GM12878 (cell line): ENCODE measurements around the gene USP25. TPM values are rescaled to one million over a fixed set of nuclear protein-coding genes. Genes with fewer than 3 reads are reported as not detected.

Experiments
- ATAC-seq: fragments of 200-7000 bp; cut with Tn5 transposase; 3 replicates; pipeline ENCODE4 v1.9.1; 2020; ENCODE audit warnings: mild to moderate bottlenecking, moderate library complexity
- BruUV-seq: library from RNA; stranded (reverse); fragments of 400-500 nt; replicated peaks from 2 replicates; lab custom pipeline; 2021; lab: Mats Ljungman, UMichigan
- CTCF ChIA-PET: fragments of 300-600 bp; sonication (Branson Sonifier 250); formaldehyde crosslinking; extraction: SDS; loops from one replicate; lab custom pipeline; 2021; ENCODE audit warnings: inconsistent platforms; lab: Yijun Ruan, JAX
- POLR2A ChIA-PET: fragments of 350-600 bp; formaldehyde crosslinking; extraction: SDS; loops from one replicate; lab custom pipeline; 2021; ENCODE audit warnings: inconsistent platforms; lab: Charles Lee
- RAD21 ChIA-PET: fragments of 300-600 bp; sonication (Branson Sonifier 250); formaldehyde crosslinking; loops from one replicate; lab custom pipeline; 2023; ENCODE audit warnings: antibody characterized with exemption; ENCODE audit not compliant: unreplicated experiment; lab: Charles Lee
- SMC1A ChIA-PET: fragments of 300-600 bp; sonication (Branson Sonifier 250); formaldehyde crosslinking; loops from one replicate; lab custom pipeline; 2023; ENCODE audit not compliant: unreplicated experiment, uncharacterized antibody; lab: Charles Lee
- DNase-seq: peaks from one replicate; pipeline ENCODE4 v3.0.0-alpha.2; 2011; ENCODE audit warnings: low read depth, low spot score
- FAIRE-seq: peaks from 3 replicates; lab custom pipeline; 2011; peaks lifted over from hg19 to GRCh38; lab: Jason Lieb, UNC
- H2AFZ ChIP-seq: 2 replicates; pipeline ENCODE4 v1.6.0; 2011; ENCODE audit warnings: low read depth, low read length, control low read depth; ENCODE audit not compliant: control insufficient read depth
- H3K27ac ChIP-seq: 2 replicates; pipeline ENCODE4 v1.5.1; 2011; ENCODE audit warnings: control low read depth; ENCODE audit not compliant: control insufficient read depth, insufficient read depth
- H3K27me3 ChIP-seq, 2 experiments: replicated peaks in 1 of 2; 2 replicates each; pipeline versions ENCODE4 v1.6.0 to v1.6.1; 2011; ENCODE audit warnings: low read length in 1 of 2; ENCODE audit not compliant: control insufficient read depth in 2 of 2, insufficient read depth in 2 of 2
- H3K36me3 ChIP-seq, 2 experiments: 2 replicates each; pipeline ENCODE4 v1.5.1; 2011; ENCODE audit warnings: low read length in 1 of 2; ENCODE audit not compliant: control insufficient read depth in 2 of 2, insufficient read depth in 2 of 2
- H3K4me1 ChIP-seq: 2 replicates; pipeline ENCODE4 v1.6.1; 2011; ENCODE audit warnings: mild to moderate bottlenecking, low read length, moderate library complexity, mixed read lengths; ENCODE audit not compliant: control insufficient read depth, insufficient read depth
- H3K4me2 ChIP-seq: 2 replicates; pipeline ENCODE4 v1.6.0; 2011; ENCODE audit warnings: control low read depth; ENCODE audit not compliant: control insufficient read depth, insufficient read depth
- H3K4me3 ChIP-seq: fragments of 200-600 bp; sonication (generic); 2 replicates; pipeline ENCODE4 v1.5.1; 2016
- H3K79me2 ChIP-seq: 2 replicates; pipeline ENCODE4 v1.6.0; 2011; ENCODE audit warnings: low read length; ENCODE audit not compliant: control insufficient read depth, insufficient read depth
- H3K9ac ChIP-seq: 2 replicates; pipeline ENCODE4 v1.8.0; 2011; ENCODE audit warnings: low read length, control low read depth, mixed read lengths; ENCODE audit not compliant: control insufficient read depth, insufficient read depth
- H3K9me3 ChIP-seq: replicated peaks from 3 replicates; pipeline ENCODE4 v1.5.1; 2011; ENCODE audit warnings: mild to moderate bottlenecking, low read length; ENCODE audit not compliant: control insufficient read depth, insufficient read depth
- H4K20me1 ChIP-seq: 2 replicates; pipeline ENCODE4 v1.6.0; 2011; ENCODE audit not compliant: control insufficient read depth, insufficient read depth
- ETV6 ChIP-seq, 2 experiments: fragments of 450-650 bp in 1 of 2; IDR thresholded peaks in 1 of 2; conservative IDR thresholded peaks in 1 of 2; 2 replicates each; pipeline ENCODE4 v1.6.1; 2014; ENCODE audit warnings: antibody characterized with exemption in 1 of 2, borderline replicate concordance in 1 of 2, low read depth in 1 of 2, mild to moderate bottlenecking in 1 of 2, moderate library complexity in 1 of 2
- REST ChIP-seq: IDR thresholded peaks from 2 replicates; pipeline ENCODE4 v1.6.1; 2012; ENCODE audit warnings: mild to moderate bottlenecking, low read depth, low read length
- TCF7 ChIP-seq: IDR thresholded peaks from 2 replicates; pipeline ENCODE4 v1.6.1; 2014; ENCODE audit warnings: antibody characterized with exemption, borderline replicate concordance
- ZBTB11 ChIP-seq: fragments of 450-650 bp; formaldehyde crosslinking; IDR thresholded peaks from 2 replicates; pipeline ENCODE4 v1.5.0; 2022; ENCODE audit warnings: mild to moderate bottlenecking, missing genetic modification characterization
- ZNF24 ChIP-seq: fragments of 450-650 bp; IDR thresholded peaks from 2 replicates; pipeline ENCODE4 v1.6.1; 2017; ENCODE audit warnings: antibody characterized with exemption, mild to moderate bottlenecking
- whole genome bisulfite sequencing: methylation state at CpG from one replicate; pipeline ENCODE4 v1.1.6; 2016; ENCODE audit warnings: low lambda C conversion rate; ENCODE audit not compliant: insufficient replicate concordance, insufficient coverage; ENCODE audit errors: missing lambda C conversion rate; 5-methylcytosine and 5-hydroxymethylcytosine counted together
- in situ Hi-C: fragments of 300-500 bp; cut with MboI; formaldehyde crosslinking; loops from 9 replicates; pipeline ENCODE4 v1.14.3; 2018; ENCODE audit warnings: mixed read lengths
- intact Hi-C: fragments of 100-400 bp; cut with micrococcal nuclease; formaldehyde crosslinking; loops from one replicate; pipeline ENCODE4 v1.14.2; 2022; ENCODE audit not compliant: unreplicated experiment
- polyA plus RNA-seq, 11 experiments: library from polyadenylated mRNA; depleted of rRNA in 4 of 11; unstranded in 6 of 11; stranded (reverse) in 5 of 11; fragments of >200 nt; fragmentation: Nextera tagmentation in 4 of 11; fragmentation: Illumina TruSeq in 1 of 11; extraction: Ambion mirVana in 4 of 11; extraction: Trizol in 1 of 11; gene quantifications; 1 replicate in 1 of 11; 2 replicates in 10 of 11; pipeline versions ENCODE4 v1.2.1 to v1.2.3, GENCODE V29; 2011 to 2016; ENCODE audit warnings: inconsistent platforms in 2 of 11, missing spikeins in 2 of 11, low read depth in 1 of 11
- total RNA-seq, 4 experiments: library from RNA; depleted of rRNA in 3 of 4; stranded (reverse); fragments of >200 nt in 3 of 4; fragmentation: Illumina TruSeq in 1 of 4; extraction: Trizol in 1 of 4; gene quantifications; 2 replicates each; pipeline versions ENCODE4 v1.2.1 to v1.2.3, GENCODE V29; 2013 to 2021
- TF ChIP-seq, protein P1 (sequence below): fragments of 150-350 bp; IDR thresholded peaks from 2 replicates; pipeline ENCODE4 v1.6.1; 2016; ENCODE audit warnings: low read depth, low read length

The USP25 gene
- total and polyA plus RNA-seq, 10 of the 15 experiments (the other 5 are each of a cell fraction or from before 2014, with no cell fraction given), result 1.5 to 31.3 (median 23.4) TPM

DNA sequence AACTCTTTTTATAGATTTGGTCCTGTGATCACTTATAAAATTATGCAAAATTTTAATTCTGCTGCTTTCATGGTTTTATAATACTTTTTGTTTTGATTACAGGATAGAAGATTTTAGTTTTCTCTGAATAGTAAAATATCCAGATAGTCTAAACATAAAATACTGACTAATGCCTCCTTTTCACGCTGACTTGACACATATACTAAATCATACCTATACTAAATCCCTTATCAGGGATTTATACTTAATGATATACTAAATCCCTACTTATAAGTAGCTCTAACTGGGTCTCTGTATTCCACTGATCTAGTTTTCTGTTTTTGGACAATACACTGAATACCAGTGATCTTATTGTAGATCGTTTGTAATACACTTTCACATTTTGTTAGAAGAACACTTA, 128.0 kb downstream of the USP25 start:
- Histone ChIP-seq H3K4me1 (no peaks in the 10 kb centered on the region), H3K27me3 (no peaks in the 10 kb centered on the region), H3K4me3 (no peak overlapping the region), H2AFZ (no peak overlapping the region), H3K79me2 (no peaks in the 10 kb centered on the region), H3K4me2 (no peak overlapping the region), H3K36me3 (peaks cover 0 to 4% of the 10 kb centered on the region in 2 experiments; a peak in 1 of 4 replicates), H4K20me1 (no peaks in the 10 kb centered on the region), H3K9me3 (no peaks in the 10 kb centered on the region), H3K9ac (no peak overlapping the region), H3K27ac (no peak overlapping the region)
- BruUV-seq, result no TSS peak
- ATAC-seq (no peak), FAIRE-seq (no peak), DNase-seq (no peak)
- TF ChIP-seq REST (no peak), TCF7 (no peak)
- intact Hi-C loops, result no loop called here
- WGBS, result 78% methylated on average over 2 of the region's 2 CpGs
- ChIA-PET CTCF (no interaction called here), RAD21 (no interaction called here), POLR2A (no interaction called here), SMC1A (no interaction called here)
- in situ Hi-C loops, result no loop called here

GRCh38 chr21:15860541-15860940, 130.8 kb downstream of the USP25 start:
- ChIA-PET RAD21 (no interaction called here), POLR2A (no interaction called here), CTCF (no interaction called here), SMC1A (no interaction called here)
- H2AFZ ChIP-seq, result no peak overlapping the region
- FAIRE-seq (no peak), DNase-seq (no peak), ATAC-seq (no peak)
- H4K20me1 ChIP-seq, result no peaks in the 10 kb centered on the region
- H3K36me3 ChIP-seq, result peaks cover 0 to 6% of the 10 kb centered on the region in 2 experiments; a peak in 1 of 4 replicates
- no peaks in the 10 kb centered on the region for H3K27me3 ChIP-seq
- no peak overlapping the region for H3K9ac ChIP-seq
- H3K9me3 ChIP-seq, result no peaks in the 10 kb centered on the region
- no peak overlapping the region for H3K4me3 ChIP-seq
- in situ Hi-C loops, result no loop called here
- no peaks in the 10 kb centered on the region for H3K79me2 ChIP-seq
- no peaks in the 10 kb centered on the region for H3K4me1 ChIP-seq
- no peak overlapping the region for H3K4me2 ChIP-seq
- BruUV-seq, result no TSS peak
- no peak overlapping the region for H3K27ac ChIP-seq
- intact Hi-C loops, result no loop called here
- TF ChIP-seq ETV6 (conservative IDR thresholded peaks at IDR 0.05 in 1 of 2, IDR thresholded peaks at IDR 0.05 in 1 of 2; ENCODE audit: borderline replicate concordance in 1 of 2, low read depth in 1 of 2) (no peak), ZBTB11 (CRISPR knock-in tag) (no peak), ZNF24 (no peak)
- TF ChIP-seq, protein P1, sequence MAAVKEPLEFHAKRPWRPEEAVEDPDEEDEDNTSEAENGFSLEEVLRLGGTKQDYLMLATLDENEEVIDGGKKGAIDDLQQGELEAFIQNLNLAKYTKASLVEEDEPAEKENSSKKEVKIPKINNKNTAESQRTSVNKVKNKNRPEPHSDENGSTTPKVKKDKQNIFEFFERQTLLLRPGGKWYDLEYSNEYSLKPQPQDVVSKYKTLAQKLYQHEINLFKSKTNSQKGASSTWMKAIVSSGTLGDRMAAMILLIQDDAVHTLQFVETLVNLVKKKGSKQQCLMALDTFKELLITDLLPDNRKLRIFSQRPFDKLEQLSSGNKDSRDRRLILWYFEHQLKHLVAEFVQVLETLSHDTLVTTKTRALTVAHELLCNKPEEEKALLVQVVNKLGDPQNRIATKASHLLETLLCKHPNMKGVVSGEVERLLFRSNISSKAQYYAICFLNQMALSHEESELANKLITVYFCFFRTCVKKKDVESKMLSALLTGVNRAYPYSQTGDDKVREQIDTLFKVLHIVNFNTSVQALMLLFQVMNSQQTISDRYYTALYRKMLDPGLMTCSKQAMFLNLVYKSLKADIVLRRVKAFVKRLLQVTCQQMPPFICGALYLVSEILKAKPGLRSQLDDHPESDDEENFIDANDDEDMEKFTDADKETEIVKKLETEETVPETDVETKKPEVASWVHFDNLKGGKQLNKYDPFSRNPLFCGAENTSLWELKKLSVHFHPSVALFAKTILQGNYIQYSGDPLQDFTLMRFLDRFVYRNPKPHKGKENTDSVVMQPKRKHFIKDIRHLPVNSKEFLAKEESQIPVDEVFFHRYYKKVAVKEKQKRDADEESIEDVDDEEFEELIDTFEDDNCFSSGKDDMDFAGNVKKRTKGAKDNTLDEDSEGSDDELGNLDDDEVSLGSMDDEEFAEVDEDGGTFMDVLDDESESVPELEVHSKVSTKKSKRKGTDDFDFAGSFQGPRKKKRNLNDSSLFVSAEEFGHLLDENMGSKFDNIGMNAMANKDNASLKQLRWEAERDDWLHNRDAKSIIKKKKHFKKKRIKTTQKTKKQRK, result no peak
